OCI-LY3 (cell line): Measurements from ENCODE around the gene ZBTB16.

ENCODE experiments used
- H2AFZ ChIP-seq: fragments of 200-600, 300-600 bp; shearing (Covaris generic); 2 replicates; pipeline ENCODE4 v1.6.0; 2014; ENCODE audit warnings: antibody characterized with exemption, low read depth, low read length
- H3K27ac ChIP-seq: fragments of 200-600, 300-600 bp; sonication (generic); 2 replicates; pipeline ENCODE4 v1.5.1; 2014; ENCODE audit warnings: mild to moderate bottlenecking, low read length, moderate library complexity, mixed read lengths
- H3K27me3 ChIP-seq: fragments of 200-600, 300-600 bp; sonication (generic); 2 replicates; pipeline ENCODE4 v1.6.1; 2014; ENCODE audit warnings: low read depth, low read length, mixed read lengths
- H3K36me3 ChIP-seq: fragments of 200-600, 300-600 bp; sonication (generic); replicated peaks from 2 replicates; pipeline ENCODE3; 2014; ENCODE audit warnings: low read depth, low read length, mixed read lengths
- H3K4me1 ChIP-seq: fragments of 300-600, 200-600 bp; sonication (generic); 2 replicates; pipeline ENCODE4 v1.6.1; 2014; ENCODE audit warnings: low read length, mixed read lengths
- H3K4me2 ChIP-seq: fragments of 200-600, 300-600 bp; sonication (generic); 2 replicates; pipeline ENCODE4 v1.6.1; 2014; ENCODE audit warnings: low read length, mixed read lengths
- H3K4me3 ChIP-seq: fragments of 300-600, 200-600 bp; sonication (generic); 2 replicates; pipeline ENCODE4 v1.5.1; 2014; ENCODE audit warnings: antibody characterized with exemption, mild to moderate bottlenecking, low read length, moderate library complexity
- H3K79me2 ChIP-seq: fragments of 300-600, 200-600 bp; shearing (Covaris generic); 2 replicates; pipeline ENCODE4 v1.6.1; 2014; ENCODE audit warnings: mild to moderate bottlenecking, low read length, mixed read lengths
- H3K9ac ChIP-seq: fragments of 300-600, 200-600 bp; shearing (Covaris generic); 2 replicates; pipeline ENCODE4 v1.6.0; 2014; ENCODE audit warnings: mild to moderate bottlenecking, low read length, moderate library complexity
- H3K9me3 ChIP-seq: fragments of 200-600, 300-600 bp; shearing (Covaris generic); 2 replicates; pipeline ENCODE4 v1.6.1; 2014; ENCODE audit warnings: low read length, mixed read lengths; ENCODE audit not compliant: insufficient read depth
- H4K20me1 ChIP-seq: fragments of 200-600, 300-600 bp; sonication (generic); 2 replicates; pipeline ENCODE4 v1.6.1; 2016; ENCODE audit warnings: low read length, mixed read lengths; ENCODE audit not compliant: insufficient read depth
- CTCF ChIP-seq: fragments of 200-600, 300-600 bp; sonication (generic); IDR thresholded peaks from 2 replicates; pipeline ENCODE4 v1.5.1; 2014; ENCODE audit warnings: antibody characterized with exemption, low read length, low read depth
- EZH2phosphoT487 ChIP-seq: fragments of 200-600 bp; shearing (Covaris generic); IDR thresholded peaks from 2 replicates; pipeline ENCODE4 v1.6.1; 2018; ENCODE audit warnings: antibody characterized with exemption, mixed run types, low read depth

ZBTB16 gene

GRCh38 chr11:114264381-114264780 is 204.9 kb downstream of the ZBTB16 start:
- Histone ChIP-seq H3K9ac (no peak overlapping the region), H3K27ac (no peak overlapping the region), H4K20me1 (no peaks in the 10 kb centered on the region), H3K27me3 (peaks cover 28% of the 10 kb centered on the region), H3K9me3 (no peaks in the 10 kb centered on the region), H3K4me1 (peaks cover 9% of the 10 kb centered on the region; the same call in 1 of the 2 replicates), H3K4me2 (no peak overlapping the region), H3K36me3 (no peaks in the 10 kb centered on the region), H3K4me3 (no peak overlapping the region), H2AFZ (no peak overlapping the region), H3K79me2 (no peaks in the 10 kb centered on the region)
- TF ChIP-seq EZH2phosphoT487 (no peak), CTCF (no peak)

GRCh38 chr11:114265122-114265878 is 205.8 kb downstream of the ZBTB16 start:
- Histone ChIP-seq H3K27ac (no peak overlapping the region), H3K9ac (no peak overlapping the region), H3K9me3 (no peaks in the 10 kb centered on the region), H4K20me1 (no peaks in the 10 kb centered on the region), H3K4me2 (no peak overlapping the region), H3K27me3 (peaks cover 32% of the 10 kb centered on the region), H3K79me2 (no peaks in the 10 kb centered on the region), H3K36me3 (no peaks in the 10 kb centered on the region), H2AFZ (no peak overlapping the region), H3K4me3 (no peak overlapping the region), H3K4me1 (peaks cover 7% of the 10 kb centered on the region; the same call in 1 of the 2 replicates)
- TF ChIP-seq CTCF, result no peak
- TF ChIP-seq EZH2phosphoT487, result no peak

GRCh38 chr11:114269498-114269897 is 210.0 kb downstream of the ZBTB16 start:
- Histone ChIP-seq H3K36me3 (no peaks in the 10 kb centered on the region), H3K4me1 (no peaks in the 10 kb centered on the region), H3K4me2 (no peak overlapping the region), H2AFZ (no peak overlapping the region), H3K79me2 (no peaks in the 10 kb centered on the region), H3K27ac (no peak overlapping the region), H3K9ac (no peak overlapping the region), H4K20me1 (no peaks in the 10 kb centered on the region), H3K4me3 (no peak overlapping the region), H3K27me3 (peaks cover 58% of the 10 kb centered on the region), H3K9me3 (no peaks in the 10 kb centered on the region)
- TF ChIP-seq EZH2phosphoT487, result no peak
- no peak for TF ChIP-seq CTCF

GRCh38 chr11:114270531-114271270 is 211.2 kb downstream of the ZBTB16 start:
- TF ChIP-seq EZH2phosphoT487, result no peak
- TF ChIP-seq CTCF, result no peak
- no peaks in the 10 kb centered on the region for H3K36me3 ChIP-seq
- no peak overlapping the region for H3K4me2 ChIP-seq

More at GRCh38 chr11:114270531-114271270, 211.2 kb downstream of the ZBTB16 start:
- Histone ChIP-seq H3K27me3 (peaks cover 60% of the 10 kb centered on the region), H3K79me2 (no peaks in the 10 kb centered on the region), H3K9ac (no peak overlapping the region), H3K4me1 (no peaks in the 10 kb centered on the region), H3K4me3 (no peak overlapping the region), H3K9me3 (no peaks in the 10 kb centered on the region), H4K20me1 (no peaks in the 10 kb centered on the region), H3K27ac (no peak overlapping the region), H2AFZ (no peak overlapping the region)
